Cardiac septum (tissue), 1 donor: ENCODE data around the gene COL4A4. TPM values are rescaled to one million over a fixed set of nuclear protein-coding genes. Genes with fewer than 3 reads are reported as not detected.
"Not testable (repeated sequence)": the region's sequence is repeated elsewhere in the genome, so short reads cannot be mapped to it uniquely, and the experiment has no call there.

Source experiments
- DNase-seq: peaks from one replicate; pipeline ENCODE4 v3.0.0-alpha.2; 2020; ENCODE audit warnings: low spot score
- intact Hi-C: fragments of 100-400 bp; cut with DNase I; formaldehyde crosslinking; loops from one replicate; pipeline ENCODE4 v1.14.0; 2022
- total RNA-seq: library from RNA; stranded (reverse); fragmentation: NEBNext Ultra II Directional; extraction: Animal tissue kit (Norgen Biotek cat#: 25700); gene quantifications from one replicate; pipeline ENCODE4 v1.2.1, GENCODE V29; 2021
- donor health status: DM: no; HTN: no; CAD: no.

COL4A4 gene
- total RNA-seq, 1 donor from 2014 or later: 3.0 TPM

GRCh38 chr2:227124811-227125210 is 39.2 kb downstream of the COL4A4 start:
- intact Hi-C loops: no loop called here
- no peak for DNase-seq

- DNase-seq: no peak
- intact Hi-C loops: no loop called here
Measured at GRCh38 chr2:227123697-227124096, 40.3 kb downstream of the COL4A4 start.

- intact Hi-C loops: no loop called here
- DNase-seq: no peak
Measured at GRCh38 chr2:227118353-227118752, 45.7 kb downstream of the COL4A4 start.

GRCh38 chr2:227117852-227118251 is 46.2 kb downstream of the COL4A4 start:
- no peak for DNase-seq

GRCh38 chr2:227117027-227117426 is 47.0 kb downstream of the COL4A4 start:
- intact Hi-C loops: no loop called here
- no peak for DNase-seq

More at GRCh38 chr2:227117852-227118251, 46.2 kb downstream of the COL4A4 start:
- intact Hi-C loops: no loop called here

GRCh38 chr2:227115761-227116160 is 48.2 kb downstream of the COL4A4 start:
- no peak for DNase-seq
- intact Hi-C loops: no loop called here

GRCh38 chr2:227106845-227107759 is 56.9 kb downstream of the COL4A4 start:
- no peak for DNase-seq
- intact Hi-C loops: loop anchor here (2.0 kb wide), 1 partner anchor 1438 kb away; no protein-coding TSS in a partner anchor

- no peak for DNase-seq
- intact Hi-C loops: no loop called here
Measured at GRCh38 chr2:227103583-227103982, 60.4 kb downstream of the COL4A4 start.

- intact Hi-C loops: no loop called here
- DNase-seq: no peak
Measured at GRCh38 chr2:227099340-227099739, 64.7 kb downstream of the COL4A4 start.

- DNase-seq: no peak
- intact Hi-C loops: no loop called here
Measured at GRCh38 chr2:227098162-227098515, 65.9 kb downstream of the COL4A4 start.

- intact Hi-C loops: no loop called here
- DNase-seq: no peak
Measured at GRCh38 chr2:227097495-227098161, 66.4 kb downstream of the COL4A4 start.

- no peak for DNase-seq
- intact Hi-C loops: no loop called here
Measured at GRCh38 chr2:227095346-227095745, 68.7 kb downstream of the COL4A4 start.

- DNase-seq: no peak
- intact Hi-C loops: no loop called here
Measured at GRCh38 chr2:227082286-227082685, 81.7 kb downstream of the COL4A4 start.

- DNase-seq: no peak
- intact Hi-C loops: no loop called here
Measured at GRCh38 chr2:227079726-227080125, 84.3 kb downstream of the COL4A4 start.

GRCh38 chr2:227065065-227065464 is 98.9 kb downstream of the COL4A4 start:
- intact Hi-C loops, DNase-seq: not testable (repeated sequence)

- intact Hi-C loops: no loop called here
- no peak for DNase-seq
Measured at GRCh38 chr2:227058888-227059399, 105.1 kb downstream of the COL4A4 start.

- DNase-seq: no peak
- intact Hi-C loops: no loop called here
Measured at GRCh38 chr2:227057743-227058447, 106.1 kb downstream of the COL4A4 start.

- no peak for DNase-seq
- intact Hi-C loops: no loop called here
Measured at GRCh38 chr2:227057060-227057459, 106.9 kb downstream of the COL4A4 start.

GRCh38 chr2:227054006-227054405 is 110.0 kb downstream of the COL4A4 start:
- no peak for DNase-seq
- intact Hi-C loops: no loop called here

- no peak for DNase-seq
- intact Hi-C loops: no loop called here
Measured at GRCh38 chr2:227052879-227053278, 111.1 kb downstream of the COL4A4 start.
